ENCODE data around the gene WDFY3. TPM values are rescaled to one million over a fixed set of nuclear protein-coding genes. Genes with fewer than 3 reads are reported as not detected.

Gene WDFY3
- total RNA-seq, 1 donor from 2014 or later: 267 TPM

DNA sequence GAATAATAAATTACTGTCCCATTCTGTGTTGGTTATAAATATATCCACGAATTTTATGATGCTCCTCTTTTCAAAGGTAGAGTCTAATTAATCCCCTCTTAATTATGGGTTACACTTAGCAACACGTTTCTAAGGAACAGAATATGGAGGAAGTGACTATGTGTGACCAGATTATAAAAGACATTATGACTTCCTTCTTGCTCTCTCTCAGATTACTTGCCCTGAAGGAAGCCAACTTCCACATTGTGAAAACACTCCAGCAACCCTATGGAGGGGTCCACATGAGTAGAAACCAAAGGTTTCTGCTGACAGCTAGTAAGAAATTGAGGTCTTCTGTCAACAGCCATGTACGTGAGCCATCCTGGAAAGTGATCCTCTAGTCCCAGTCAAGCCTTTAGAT, 59.3 kb downstream of the WDFY3 start:
- Mint-ChIP-seq H3K27me3 (ENCODE audit: unreplicated experiment) (peaks cover 6% of the 10 kb centered on the region), H3K27ac (ENCODE audit: unreplicated experiment) (no peak overlapping the region), H3K9me3 (ENCODE audit: unreplicated experiment) (no peaks in the 10 kb centered on the region), H3K4me3 (ENCODE audit: unreplicated experiment) (no peak overlapping the region), H3K36me3 (ENCODE audit: unreplicated experiment) (no peaks in the 10 kb centered on the region), H3K4me1 (ENCODE audit: low read depth, unreplicated experiment) (peaks cover 24% of the 10 kb centered on the region)
- DNase-seq: no peak
- no peak for TF ChIP-seq CTCF (IDR thresholded peaks at IDR 0.05; ENCODE audit: partially characterized antibody, unreplicated experiment)

GRCh38 chr4:84905646-84906045, 60.8 kb downstream of the WDFY3 start:
- Mint-ChIP-seq H3K27me3 (ENCODE audit: unreplicated experiment) (peaks cover 6% of the 10 kb centered on the region), H3K27ac (ENCODE audit: unreplicated experiment) (no peak overlapping the region), H3K9me3 (ENCODE audit: unreplicated experiment) (no peaks in the 10 kb centered on the region), H3K4me1 (ENCODE audit: low read depth, unreplicated experiment) (peaks cover 38% of the 10 kb centered on the region), H3K4me3 (ENCODE audit: unreplicated experiment) (no peak overlapping the region), H3K36me3 (ENCODE audit: unreplicated experiment) (no peaks in the 10 kb centered on the region)
- TF ChIP-seq CTCF (IDR thresholded peaks at IDR 0.05; ENCODE audit: partially characterized antibody, unreplicated experiment): no peak
- DNase-seq: no peak

- peaks cover 4% of the 10 kb centered on the region for H3K27me3 Mint-ChIP-seq (ENCODE audit: unreplicated experiment)
- H3K9me3 Mint-ChIP-seq (ENCODE audit: unreplicated experiment): no peaks in the 10 kb centered on the region
- peaks cover 37% of the 10 kb centered on the region for H3K4me1 Mint-ChIP-seq (ENCODE audit: low read depth, unreplicated experiment)
- peak overlapping the region; percentile 14 for H3K4me3 Mint-ChIP-seq (ENCODE audit: unreplicated experiment)
- peak overlapping the region; percentile 18 for H3K27ac Mint-ChIP-seq (ENCODE audit: unreplicated experiment)
- DNase-seq: no peak
- no peak for TF ChIP-seq CTCF (IDR thresholded peaks at IDR 0.05; ENCODE audit: partially characterized antibody, unreplicated experiment)
- H3K36me3 Mint-ChIP-seq (ENCODE audit: unreplicated experiment): no peaks in the 10 kb centered on the region
Observed at GRCh38 chr4:84901740-84902281, 64.7 kb downstream of the WDFY3 start.

GRCh38 chr4:84901173-84901572, 65.3 kb downstream of the WDFY3 start:
- Mint-ChIP-seq H3K27ac (ENCODE audit: unreplicated experiment) (peak overlapping the region; percentile 65), H3K4me3 (ENCODE audit: unreplicated experiment) (peak overlapping the region; percentile 23), H3K9me3 (ENCODE audit: unreplicated experiment) (no peaks in the 10 kb centered on the region), H3K27me3 (ENCODE audit: unreplicated experiment) (peaks cover 4% of the 10 kb centered on the region), H3K4me1 (ENCODE audit: low read depth, unreplicated experiment) (peaks cover 37% of the 10 kb centered on the region), H3K36me3 (ENCODE audit: unreplicated experiment) (no peaks in the 10 kb centered on the region)
- DNase-seq: no peak
- no peak for TF ChIP-seq CTCF (IDR thresholded peaks at IDR 0.05; ENCODE audit: partially characterized antibody, unreplicated experiment)

DNA sequence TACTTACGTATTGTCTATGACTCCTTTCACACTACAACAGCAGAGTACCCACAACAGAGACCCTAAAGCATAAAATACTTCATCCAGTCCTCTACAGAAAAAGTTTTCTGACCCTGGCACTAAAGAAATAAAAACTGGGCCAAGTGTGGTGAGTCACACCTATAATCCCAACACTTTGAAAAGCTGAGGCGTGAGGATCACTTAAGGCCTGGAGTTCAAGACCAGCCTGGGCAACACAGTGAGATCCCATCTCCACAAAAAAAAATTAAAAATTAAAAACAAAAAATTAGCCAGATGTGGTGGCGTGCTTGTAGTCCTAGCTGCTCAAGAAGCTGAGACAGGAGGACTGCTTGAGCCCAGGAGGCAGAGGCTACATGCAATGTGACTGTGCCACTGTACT, 66.9 kb downstream of the WDFY3 start:
- H3K4me3 Mint-ChIP-seq (ENCODE audit: unreplicated experiment): no peak overlapping the region
- H3K36me3 Mint-ChIP-seq (ENCODE audit: unreplicated experiment): no peaks in the 10 kb centered on the region
- DNase-seq: no peak
- peaks cover 32% of the 10 kb centered on the region for H3K4me1 Mint-ChIP-seq (ENCODE audit: low read depth, unreplicated experiment)
- H3K9me3 Mint-ChIP-seq (ENCODE audit: unreplicated experiment): no peaks in the 10 kb centered on the region
- H3K27me3 Mint-ChIP-seq (ENCODE audit: unreplicated experiment): no peaks in the 10 kb centered on the region
- no peak for TF ChIP-seq CTCF (IDR thresholded peaks at IDR 0.05; ENCODE audit: partially characterized antibody, unreplicated experiment)
- H3K27ac Mint-ChIP-seq (ENCODE audit: unreplicated experiment): no peak overlapping the region

All from glutamatergic neuron (in vitro differentiated cells).